GM12874 (cell line): Measurements from ENCODE around the gene FBXO4.

Source experiments
- TF ChIP-seq, protein P1 (sequence below): IDR thresholded peaks from 2 replicates; pipeline ENCODE4 v1.5.1; 2011; ENCODE audit warnings: low read depth, mild to moderate bottlenecking, control low read depth, low read length, moderate library complexity; ENCODE audit not compliant: insufficient read depth

FBXO4 gene, protein sequence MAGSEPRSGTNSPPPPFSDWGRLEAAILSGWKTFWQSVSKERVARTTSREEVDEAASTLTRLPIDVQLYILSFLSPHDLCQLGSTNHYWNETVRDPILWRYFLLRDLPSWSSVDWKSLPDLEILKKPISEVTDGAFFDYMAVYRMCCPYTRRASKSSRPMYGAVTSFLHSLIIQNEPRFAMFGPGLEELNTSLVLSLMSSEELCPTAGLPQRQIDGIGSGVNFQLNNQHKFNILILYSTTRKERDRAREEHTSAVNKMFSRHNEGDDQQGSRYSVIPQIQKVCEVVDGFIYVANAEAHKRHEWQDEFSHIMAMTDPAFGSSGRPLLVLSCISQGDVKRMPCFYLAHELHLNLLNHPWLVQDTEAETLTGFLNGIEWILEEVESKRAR

DNA sequence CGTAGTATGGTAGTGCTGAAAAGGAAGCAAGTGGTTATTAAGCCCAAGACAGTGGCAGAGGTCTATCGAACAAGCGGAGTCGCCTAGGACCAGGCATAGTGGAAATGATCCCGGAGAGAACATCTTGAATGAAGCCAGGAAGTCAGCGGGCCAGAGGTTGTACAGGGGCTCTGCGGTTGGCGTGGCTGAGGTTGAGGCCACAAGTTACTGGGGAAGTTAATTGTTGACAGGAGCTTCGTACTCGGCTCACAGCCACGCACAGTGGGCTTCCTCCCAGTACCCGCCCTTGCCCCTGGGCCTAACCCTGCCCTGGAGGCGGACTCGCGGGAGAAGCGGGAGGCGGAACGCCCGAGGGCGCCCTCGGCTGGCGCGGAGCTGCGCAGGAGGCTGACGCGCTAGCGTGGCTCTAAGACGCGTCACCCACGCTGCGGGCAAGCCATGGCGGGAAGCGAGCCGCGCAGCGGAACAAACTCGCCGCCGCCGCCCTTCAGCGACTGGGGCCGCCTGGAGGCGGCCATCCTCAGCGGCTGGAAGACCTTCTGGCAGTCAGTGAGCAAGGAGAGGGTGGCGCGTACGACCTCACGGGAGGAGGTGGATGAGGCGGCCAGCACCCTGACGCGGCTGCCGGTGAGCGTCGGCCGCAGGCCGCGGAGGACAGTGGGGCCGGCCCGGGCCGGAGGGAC is at the start of gene FBXO4:
FBXO4 (plus strand) TSS at position 410 of the 683 bp plus-strand sequence; CDS start at position 439, 29 bp downstream.
- TF ChIP-seq, protein P1, sequence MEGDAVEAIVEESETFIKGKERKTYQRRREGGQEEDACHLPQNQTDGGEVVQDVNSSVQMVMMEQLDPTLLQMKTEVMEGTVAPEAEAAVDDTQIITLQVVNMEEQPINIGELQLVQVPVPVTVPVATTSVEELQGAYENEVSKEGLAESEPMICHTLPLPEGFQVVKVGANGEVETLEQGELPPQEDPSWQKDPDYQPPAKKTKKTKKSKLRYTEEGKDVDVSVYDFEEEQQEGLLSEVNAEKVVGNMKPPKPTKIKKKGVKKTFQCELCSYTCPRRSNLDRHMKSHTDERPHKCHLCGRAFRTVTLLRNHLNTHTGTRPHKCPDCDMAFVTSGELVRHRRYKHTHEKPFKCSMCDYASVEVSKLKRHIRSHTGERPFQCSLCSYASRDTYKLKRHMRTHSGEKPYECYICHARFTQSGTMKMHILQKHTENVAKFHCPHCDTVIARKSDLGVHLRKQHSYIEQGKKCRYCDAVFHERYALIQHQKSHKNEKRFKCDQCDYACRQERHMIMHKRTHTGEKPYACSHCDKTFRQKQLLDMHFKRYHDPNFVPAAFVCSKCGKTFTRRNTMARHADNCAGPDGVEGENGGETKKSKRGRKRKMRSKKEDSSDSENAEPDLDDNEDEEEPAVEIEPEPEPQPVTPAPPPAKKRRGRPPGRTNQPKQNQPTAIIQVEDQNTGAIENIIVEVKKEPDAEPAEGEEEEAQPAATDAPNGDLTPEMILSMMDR: peak; percentile 76

DNA sequence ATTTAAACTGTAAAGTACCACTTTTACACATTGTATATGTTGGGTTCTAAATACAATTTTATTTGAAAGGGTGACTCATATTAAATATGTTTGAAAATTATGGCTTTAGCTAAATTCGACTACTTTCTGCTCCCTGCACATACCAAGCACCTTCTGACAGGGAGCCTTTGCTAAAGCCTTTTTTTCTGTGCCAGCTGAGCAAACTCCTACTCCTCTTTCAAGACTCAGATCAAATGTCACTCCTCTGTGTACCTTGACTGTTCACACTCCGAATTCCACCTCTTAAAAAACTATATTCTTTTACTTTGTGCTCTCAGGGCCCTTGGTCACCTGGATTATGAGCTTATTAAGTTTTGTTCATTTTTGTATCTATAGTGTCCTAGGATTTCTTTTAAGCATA is 48.4 kb upstream of the FBXO4 start:
- TF ChIP-seq, protein P1: no peak

DNA sequence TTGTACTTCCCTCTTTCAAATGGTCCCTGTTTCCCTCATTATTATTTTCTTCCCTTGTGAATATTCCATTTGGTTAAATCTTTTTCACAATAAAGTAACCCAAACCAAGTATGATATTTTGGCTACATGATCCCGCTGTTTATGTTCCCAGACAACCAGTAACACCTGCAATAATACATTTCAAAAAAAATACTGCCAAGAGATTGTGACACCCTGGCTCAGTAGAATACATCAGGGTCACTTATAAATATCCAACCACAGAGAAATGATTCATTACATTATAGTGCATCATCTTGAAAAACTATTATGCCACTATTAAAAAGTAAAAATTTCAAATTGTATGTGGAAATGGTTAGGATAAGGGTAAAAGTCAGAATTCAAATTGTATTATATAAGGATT is 47.7 kb upstream of the FBXO4 start:
- TF ChIP-seq, protein P1: no peak

DNA sequence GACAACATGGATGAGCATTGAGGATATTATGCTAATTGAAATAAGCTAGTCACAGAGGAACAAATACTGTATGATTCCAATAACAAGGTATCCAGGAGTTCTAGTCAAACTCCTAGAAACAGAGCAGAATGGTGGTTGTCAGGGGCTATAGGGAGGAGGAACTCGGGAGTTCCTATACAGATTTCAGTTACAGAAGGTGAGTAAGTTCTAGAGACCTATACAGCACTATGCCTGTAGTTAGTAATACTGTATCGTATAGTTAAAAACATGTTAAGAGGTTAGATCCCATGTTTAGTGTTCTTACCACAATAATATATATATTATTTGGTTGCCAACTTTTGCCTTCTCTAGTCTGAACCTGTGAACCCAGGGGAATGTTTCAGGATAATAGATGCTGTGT is 46.9 kb upstream of the FBXO4 start:
- TF ChIP-seq, protein P1: no peak

DNA sequence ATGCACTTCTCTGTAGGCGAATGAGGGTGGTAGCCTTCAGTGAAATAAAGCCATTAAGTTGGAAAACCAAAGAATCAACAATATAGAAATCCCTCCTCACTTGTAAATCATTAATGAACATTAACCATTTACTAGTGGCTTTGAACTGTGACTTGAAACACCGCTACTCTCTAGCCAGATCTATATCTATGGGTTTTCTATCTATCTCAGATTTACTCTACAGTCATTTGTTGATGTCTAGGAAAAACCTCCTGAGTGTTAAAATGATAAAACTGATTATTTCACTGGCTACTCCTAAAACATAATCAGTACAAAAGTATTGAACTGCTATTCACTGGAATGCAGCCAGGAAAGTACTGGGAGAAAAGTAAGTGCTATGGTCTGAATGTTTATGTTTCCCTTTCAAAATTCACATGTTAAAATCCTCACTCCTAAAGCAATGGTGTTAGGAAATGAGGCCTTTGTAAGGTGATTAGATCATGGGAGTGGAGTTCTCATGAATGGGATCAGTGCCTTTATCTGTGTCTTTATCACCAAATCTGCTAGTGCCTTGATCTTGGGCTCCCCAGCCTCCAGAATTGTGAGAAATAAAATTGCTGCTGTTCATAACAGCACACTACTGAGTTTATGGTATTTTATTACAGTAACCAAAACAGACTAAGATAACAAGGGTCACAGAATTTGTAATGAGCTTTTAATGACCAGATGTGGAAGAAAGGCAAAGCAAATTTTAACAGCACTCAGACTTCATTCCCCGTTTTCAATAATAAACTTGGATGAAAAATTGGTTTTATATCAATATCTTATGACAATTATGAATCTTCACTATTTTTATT is 46.2 kb upstream of the FBXO4 start:
- TF ChIP-seq, protein P1: no peak

DNA sequence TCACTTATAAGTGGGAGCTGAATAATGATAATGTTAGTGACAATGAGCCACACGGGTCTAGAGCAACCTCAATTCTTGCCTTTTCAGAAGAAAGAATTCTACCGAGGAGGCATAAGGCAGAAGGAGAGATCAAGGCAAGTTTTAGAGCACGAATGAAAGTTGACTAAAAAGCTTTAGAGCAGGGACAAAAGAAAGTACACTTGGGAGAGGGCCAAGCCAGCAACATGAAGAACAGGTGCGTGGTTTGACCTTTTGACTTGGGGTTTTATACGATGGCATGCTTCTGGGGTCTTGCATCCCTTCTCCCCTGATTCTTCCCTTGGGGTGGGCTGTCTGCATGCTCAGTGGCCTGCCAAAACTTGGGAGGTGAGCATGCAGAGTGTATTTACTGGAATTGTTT is 42.3 kb upstream of the FBXO4 start:
- TF ChIP-seq, protein P1: no peak

DNA sequence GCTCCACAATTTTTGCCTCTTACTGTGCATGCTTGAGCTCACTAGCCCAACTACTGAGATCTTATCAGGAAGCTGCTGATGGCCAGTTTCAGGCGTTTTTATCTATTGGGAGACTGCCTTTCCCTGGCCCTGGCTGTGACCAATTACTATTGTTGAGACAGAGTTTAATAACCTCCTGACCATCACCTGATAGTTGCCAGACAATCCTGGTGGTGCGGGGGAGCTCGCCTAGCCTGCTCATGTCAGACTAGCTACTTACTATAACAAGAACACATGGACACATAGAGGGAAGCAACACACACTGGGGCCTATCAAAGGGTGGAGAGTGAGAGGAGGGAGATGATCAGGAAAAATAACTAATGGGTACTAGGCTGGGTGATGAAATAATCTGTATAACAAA is 41.8 kb upstream of the FBXO4 start:
- TF ChIP-seq, protein P1: no peak
